ENCODE data around the gene KCNAB1. TPM values are rescaled to one million over a fixed set of nuclear protein-coding genes. Genes with fewer than 3 reads are reported as not detected.

KCNAB1 gene
- total RNA-seq, 1 experiment from 2014 or later: 1.4 TPM

DNA sequence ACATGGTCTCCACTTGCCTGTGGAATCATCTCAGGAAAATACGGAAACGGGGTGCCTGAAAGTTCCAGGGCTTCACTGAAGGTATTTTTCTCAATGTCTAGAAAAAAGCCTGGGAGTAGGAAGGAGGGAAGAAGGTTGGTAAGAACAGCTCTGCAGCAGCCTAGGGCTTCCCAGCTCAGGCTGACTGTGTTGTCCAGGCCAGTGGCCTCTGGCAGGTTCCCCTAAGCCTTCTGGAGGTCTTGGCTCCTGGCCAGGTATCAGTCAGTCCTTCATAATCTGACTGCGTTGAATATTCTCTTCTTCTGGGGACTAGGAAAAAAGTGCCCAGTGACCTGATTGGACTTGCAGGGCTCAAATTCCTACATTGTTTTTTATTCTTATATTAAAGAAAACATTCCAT is 395.9 kb downstream of the KCNAB1 start:
- H3K4me2 ChIP-seq: no peak overlapping the region
- TF ChIP-seq, protein P1, sequence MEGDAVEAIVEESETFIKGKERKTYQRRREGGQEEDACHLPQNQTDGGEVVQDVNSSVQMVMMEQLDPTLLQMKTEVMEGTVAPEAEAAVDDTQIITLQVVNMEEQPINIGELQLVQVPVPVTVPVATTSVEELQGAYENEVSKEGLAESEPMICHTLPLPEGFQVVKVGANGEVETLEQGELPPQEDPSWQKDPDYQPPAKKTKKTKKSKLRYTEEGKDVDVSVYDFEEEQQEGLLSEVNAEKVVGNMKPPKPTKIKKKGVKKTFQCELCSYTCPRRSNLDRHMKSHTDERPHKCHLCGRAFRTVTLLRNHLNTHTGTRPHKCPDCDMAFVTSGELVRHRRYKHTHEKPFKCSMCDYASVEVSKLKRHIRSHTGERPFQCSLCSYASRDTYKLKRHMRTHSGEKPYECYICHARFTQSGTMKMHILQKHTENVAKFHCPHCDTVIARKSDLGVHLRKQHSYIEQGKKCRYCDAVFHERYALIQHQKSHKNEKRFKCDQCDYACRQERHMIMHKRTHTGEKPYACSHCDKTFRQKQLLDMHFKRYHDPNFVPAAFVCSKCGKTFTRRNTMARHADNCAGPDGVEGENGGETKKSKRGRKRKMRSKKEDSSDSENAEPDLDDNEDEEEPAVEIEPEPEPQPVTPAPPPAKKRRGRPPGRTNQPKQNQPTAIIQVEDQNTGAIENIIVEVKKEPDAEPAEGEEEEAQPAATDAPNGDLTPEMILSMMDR (conservative IDR thresholded peaks at IDR 0.05): no peak
- TF ChIP-seq EZH2 (IDR thresholded peaks at IDR 0.05; ENCODE audit: low read depth): no peak
- no peaks in the 10 kb centered on the region for H3K9me3 ChIP-seq (ENCODE audit: insufficient read depth, low read depth)
- ChIA-PET CTCF (no interaction called here), POLR2A (ENCODE audit: unreplicated experiment) (interaction anchor here (0.7 kb wide), 1 partner anchor 10 kb away, joined by 5 read pairs; no protein-coding TSS in a partner anchor)
- H4K20me1 ChIP-seq (ENCODE audit: insufficient read depth): no peaks in the 10 kb centered on the region
- no peak overlapping the region for H3K27ac ChIP-seq
- no peaks in the 10 kb centered on the region for H3K9me2 ChIP-seq (ENCODE audit: insufficient read depth)
- no peak overlapping the region for H3K4me3 ChIP-seq
- DNase-seq: no peak
- no peaks in the 10 kb centered on the region for H3F3A ChIP-seq (ENCODE audit: insufficient read depth, low read depth)
- no peaks in the 10 kb centered on the region for H3K79me2 ChIP-seq (ENCODE audit: low read depth)
- no peak overlapping the region for H2AFZ ChIP-seq
- intact Hi-C loops (cut with micrococcal nuclease; ENCODE audit: unreplicated experiment): no loop called here
- no peaks in the 10 kb centered on the region for H3K27me3 ChIP-seq (ENCODE audit: insufficient read depth, low read depth)
- no peaks in the 10 kb centered on the region for H3K36me3 ChIP-seq (ENCODE audit: low read depth)
- no TSS peak for BruUV-seq (replicated peaks)
- peaks cover 11% of the 10 kb centered on the region for H3K4me1 ChIP-seq (replicated peaks; ENCODE audit: insufficient read depth)

DNA sequence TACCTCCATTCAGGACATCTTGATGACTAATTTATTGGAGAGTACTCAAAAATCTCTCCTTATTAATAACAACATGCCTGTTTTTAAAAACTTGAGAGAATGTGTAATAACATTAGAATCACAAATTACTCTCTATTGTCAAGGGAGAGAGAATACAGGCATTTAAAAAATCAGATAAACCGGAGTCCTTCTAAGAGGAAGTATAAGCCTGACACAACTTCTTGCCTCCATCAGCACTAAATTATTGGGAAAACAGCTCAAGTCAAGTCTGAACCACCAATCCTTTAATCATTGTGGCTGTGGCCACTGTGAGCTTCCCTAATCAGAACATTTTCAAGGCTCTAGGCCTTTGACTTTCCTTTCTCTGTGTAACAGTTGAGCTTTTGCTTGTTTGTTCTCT is 396.6 kb downstream of the KCNAB1 start:
- TF ChIP-seq, protein P1 (conservative IDR thresholded peaks at IDR 0.05): no peak
- TF ChIP-seq EZH2 (IDR thresholded peaks at IDR 0.05; ENCODE audit: low read depth): no peak
- no TSS peak for BruUV-seq (replicated peaks)
- DNase-seq: no peak
- H3K79me2 ChIP-seq (ENCODE audit: low read depth): no peaks in the 10 kb centered on the region
- H3K27ac ChIP-seq: no peak overlapping the region
- no peaks in the 10 kb centered on the region for H3F3A ChIP-seq (ENCODE audit: insufficient read depth, low read depth)
- no peaks in the 10 kb centered on the region for H3K27me3 ChIP-seq (ENCODE audit: insufficient read depth, low read depth)
- ChIA-PET CTCF (interaction anchor here (0.5 to 0.6 kb wide), 2 partner anchors 68 to 473 kb away, joined by 3 read pairs; no protein-coding TSS in a partner anchor), POLR2A (ENCODE audit: unreplicated experiment) (no interaction called here)
- intact Hi-C loops (cut with micrococcal nuclease; ENCODE audit: unreplicated experiment): no loop called here
- no peaks in the 10 kb centered on the region for H3K36me3 ChIP-seq (ENCODE audit: low read depth)
- no peak overlapping the region for H2AFZ ChIP-seq
- H3K4me2 ChIP-seq: no peak overlapping the region
- no peaks in the 10 kb centered on the region for H3K9me3 ChIP-seq (ENCODE audit: insufficient read depth, low read depth)
- H4K20me1 ChIP-seq (ENCODE audit: insufficient read depth): no peaks in the 10 kb centered on the region
- no peak overlapping the region for H3K4me3 ChIP-seq
- no peaks in the 10 kb centered on the region for H3K9me2 ChIP-seq (ENCODE audit: insufficient read depth)
- peaks cover 11% of the 10 kb centered on the region for H3K4me1 ChIP-seq (replicated peaks; ENCODE audit: insufficient read depth)

- Histone ChIP-seq H2AFZ (no peak overlapping the region), H3K27ac (no peak overlapping the region), H3K4me2 (no peak overlapping the region), H3K4me1 (replicated peaks; ENCODE audit: insufficient read depth) (peaks cover 6% of the 10 kb centered on the region), H3K27me3 (ENCODE audit: insufficient read depth, low read depth) (no peaks in the 10 kb centered on the region), H3K79me2 (ENCODE audit: low read depth) (no peaks in the 10 kb centered on the region), H3K4me3 (no peak overlapping the region), H3K9me2 (ENCODE audit: insufficient read depth) (no peaks in the 10 kb centered on the region), H3F3A (ENCODE audit: insufficient read depth, low read depth) (no peaks in the 10 kb centered on the region), H3K9me3 (ENCODE audit: insufficient read depth, low read depth) (no peaks in the 10 kb centered on the region), H4K20me1 (ENCODE audit: insufficient read depth) (no peaks in the 10 kb centered on the region), H3K36me3 (ENCODE audit: low read depth) (no peaks in the 10 kb centered on the region)
- ChIA-PET CTCF (interaction anchor here (0.7 kb wide), 1 partner anchor 475 kb away, joined by 5 read pairs; no protein-coding TSS in a partner anchor), POLR2A (ENCODE audit: unreplicated experiment) (interaction anchor here (0.5 kb wide), 1 partner anchor 355 kb away, joined by 4 read pairs; no protein-coding TSS in a partner anchor)
- no peak for TF ChIP-seq EZH2 (IDR thresholded peaks at IDR 0.05; ENCODE audit: low read depth)
- TF ChIP-seq, protein P1 (conservative IDR thresholded peaks at IDR 0.05): no peak
- DNase-seq: no peak
- no TSS peak for BruUV-seq (replicated peaks)
- intact Hi-C loops (cut with micrococcal nuclease; ENCODE audit: unreplicated experiment): no loop called here
Observed at GRCh38 chr3:156518726-156519125, 398.3 kb downstream of the KCNAB1 start.

Data from PC-9 (cell line).